Measurements from ENCODE around the gene EIF4EBP2. TPM values are rescaled to one million over a fixed set of nuclear protein-coding genes. Genes with fewer than 3 reads are reported as not detected.

EIF4EBP2 gene
- total RNA-seq, 1 donor from 2014 or later: 92.7 TPM

- ATAC-seq (ENCODE audit: poor library complexity) (no peak), DNase-seq (no peak)
- intact Hi-C loops (cut with DNase I): no loop called here
Observed at GRCh38 chr10:70476249-70477035, 72.5 kb downstream of the EIF4EBP2 start.

GRCh38 chr10:70477661-70478162 is 73.8 kb downstream of the EIF4EBP2 start:
- ATAC-seq (ENCODE audit: poor library complexity) (no peak), DNase-seq (peak; percentile 52)
- intact Hi-C loops (cut with DNase I): no loop called here

Other genes starting within 250 kb of the EIF4EBP2 start
- gene SAR1A, start 233.6 kb upstream of the EIF4EBP2 start, total RNA-seq: 72.7 TPM
- gene PPA1, start 170.7 kb upstream of the EIF4EBP2 start, total RNA-seq: 96.6 TPM
- gene NPFFR1, start 120.1 kb upstream of the EIF4EBP2 start, total RNA-seq: 0.03 TPM
- 59.9 TPM for gene LRRC20, start 21.5 kb upstream of the EIF4EBP2 start, total RNA-seq
- not detected for gene NODAL, start 37.5 kb downstream of the EIF4EBP2 start, total RNA-seq
- 4.6 TPM for gene PALD1, start 74.6 kb downstream of the EIF4EBP2 start, total RNA-seq
- gene PRF1, start 198.6 kb downstream of the EIF4EBP2 start, total RNA-seq: 2.2 TPM

All from Right ventricle myocardium superior (tissue), 1 donor.